ENCODE data around the gene GPR35. TPM values are rescaled to one million over a fixed set of nuclear protein-coding genes. Genes with fewer than 3 reads are reported as not detected.

GPR35 gene
- total and polyA plus RNA-seq, 2 donors (not counting 3 experiments of a cell fraction or from before 2014, with no cell fraction given) = 0.18 to 0.33 TPM

- H3K79me2 ChIP-seq (ENCODE audit: control insufficient read depth, insufficient read depth, low read length) = no peaks in the 10 kb centered on the region
Measured at GRCh38 chr2:240662681-240663080, 37.4 kb downstream of the GPR35 start.

More at GRCh38 chr2:240662681-240663080, 37.4 kb downstream of the GPR35 start:
- POLR2A ChIA-PET = no interaction called here
- H3K27ac ChIP-seq (ENCODE audit: insufficient read depth, low read depth, low read length) = no peak overlapping the region
- peaks cover 3 to 5% of the 10 kb centered on the region in 2 experiments for H3K27me3 ChIP-seq (ENCODE audit: control insufficient read depth in 2 of 2, insufficient read depth in 2 of 2, low read length in 2 of 2)
- H4K20me1 ChIP-seq (replicated peaks; ENCODE audit: control insufficient read depth, extremely low read depth, insufficient read depth, low read length) = no peaks in the 10 kb centered on the region
- CTCF ChIA-PET = no interaction called here
- dilution Hi-C loops (cut with MboI; ENCODE audit: extremely low pct_ligation_motif_present, low sequenced_read_pairs) (no loop called here), intact Hi-C loops (cut with micrococcal nuclease) (no loop called here)
- H3K4me3 ChIP-seq (replicated peaks in 1 of 3; ENCODE audit: insufficient read depth in 1 of 3, low read depth in 1 of 3, low read length in 3 of 3) = no peak overlapping the region
- no peaks in the 10 kb centered on the region for H3K9me1 ChIP-seq (replicated peaks; ENCODE audit: control insufficient read depth, extremely low read depth, insufficient read depth, low read length)
- no peak overlapping the region for H2AFZ ChIP-seq (ENCODE audit: low read depth, low read length)
- no peak for FAIRE-seq
- no peak overlapping the region for H3K4me2 ChIP-seq (ENCODE audit: insufficient read depth, low read length)
- TF ChIP-seq FOS (IDR thresholded peaks at IDR 0.05; ENCODE audit: borderline replicate concordance, insufficient read depth, low read length) (no peak), MAX (IDR thresholded peaks at IDR 0.05; ENCODE audit: insufficient read depth, insufficient read length) (no peak), CTCF (IDR thresholded peaks at IDR 0.05; ENCODE audit: extremely low read depth in 1 of 2, insufficient read depth in 1 of 2, low read depth in 1 of 2, low read length in 2 of 2) (no peak), MYC (IDR thresholded peaks at IDR 0.05; ENCODE audit: low read depth, low read length) (no peak), POLR2AphosphoS5 (IDR thresholded peaks at IDR 0.05; ENCODE audit: insufficient read depth, low read depth, low read length) (no peak), POLR2A (IDR thresholded peaks at IDR 0.05; ENCODE audit: low read depth, low read length) (no peak), EZH2 (IDR thresholded peaks at IDR 0.05; ENCODE audit: borderline replicate concordance, low read depth, low read length, severe bottlenecking) (no peak), JUN (IDR thresholded peaks at IDR 0.05; ENCODE audit: borderline replicate concordance, insufficient read depth, insufficient read length, low read depth) (no peak), GATA2 (IDR thresholded peaks at IDR 0.05; ENCODE audit: insufficient read depth, insufficient read length, low read depth, low read length) (no peak)
- DNase-seq (ENCODE audit: low read depth, low spot score) = no peak
- BruUV-seq (replicated peaks) = no TSS peak
- no peaks in the 10 kb centered on the region for H3K9me3 ChIP-seq (replicated peaks; ENCODE audit: control insufficient read depth, insufficient read depth, low read length)
- H3K36me3 ChIP-seq (ENCODE audit: control insufficient read depth in 2 of 2, extremely low read depth in 1 of 2, insufficient read depth in 2 of 2, low read length in 2 of 2) = no peaks in the 10 kb centered on the region
- H3K9ac ChIP-seq (replicated peaks; ENCODE audit: extremely low read depth, insufficient read depth, low read length) = no peak overlapping the region
- H3K4me1 ChIP-seq (ENCODE audit: control insufficient read depth, extremely low read depth, insufficient read depth, low read length) = no peaks in the 10 kb centered on the region

Measured in endothelial cell of umbilical vein (primary cell).